Breast epithelium (tissue), 4 donors: Measurements from ENCODE around the gene SGCA. TPM values are rescaled to one million over a fixed set of nuclear protein-coding genes. Genes with fewer than 3 reads are reported as not detected.
A peak's percentile ranks its signal among the peaks of the same experiment; 100 is the strongest.

Source experiments
- DNase-seq, 2 donors: peaks; one replicate each; pipeline ENCODE4 v3.0.0-alpha.2; 2019; ENCODE audit warnings: low spot score in 2 of 2
- H3K27ac ChIP-seq, 2 donors: fragments of 200-600 bp; sonication (generic) in 1 of 2; one replicate each; pipeline ENCODE4 v1.5.1; 2016 to 2019; ENCODE audit warnings: mild to moderate bottlenecking in 1 of 2
- H3K27me3 ChIP-seq, 2 donors: fragments of 200-600 bp; sonication (generic) in 1 of 2; one replicate each; pipeline versions ENCODE4 v1.5.1 to v1.6.0; 2017 to 2019; ENCODE audit warnings: control low read depth in 1 of 2, mild to moderate bottlenecking in 1 of 2
- H3K36me3 ChIP-seq: fragments of 200-600 bp; one replicate; pipeline ENCODE4 v1.5.1; 2019
- H3K4me1 ChIP-seq, 2 donors: fragments of 200-600 bp; sonication (generic); one replicate each; pipeline ENCODE4 v1.5.1; 2016 to 2019; ENCODE audit warnings: control low read depth in 1 of 2
- H3K4me3 ChIP-seq, 3 donors: fragments of 200-600 bp; sonication (generic); 1 replicate in 2 of 3; 2 replicates in 1 of 3; pipeline ENCODE4 v1.5.1; 2016 to 2019; ENCODE audit warnings: mild to moderate bottlenecking in 3 of 3, moderate library complexity in 2 of 3
- H3K9me3 ChIP-seq, 2 donors: fragments of 200-600 bp; sonication (generic) in 1 of 2; one replicate each; pipeline ENCODE4 v1.5.1; 2016 to 2019; ENCODE audit warnings: control low read depth in 1 of 2
- CTCF ChIP-seq, 3 donors: fragments of 450-650 bp; IDR thresholded peaks; one replicate each; pipeline ENCODE4 v1.5.1; 2016 to 2017; ENCODE audit warnings: antibody characterized with exemption in 3 of 3, mild to moderate bottlenecking in 3 of 3, moderate library complexity in 3 of 3
- POLR2A ChIP-seq: fragments of 450-650 bp; IDR thresholded peaks from one replicate; pipeline ENCODE4 v1.6.1; 2016; ENCODE audit warnings: antibody characterized with exemption, mild to moderate bottlenecking, moderate library complexity
- POLR2AphosphoS5 ChIP-seq, 3 donors: sonication (generic); formaldehyde crosslinking; IDR thresholded peaks; one replicate each; pipeline ENCODE4 v1.6.1; 2017; ENCODE audit warnings: antibody characterized with exemption in 3 of 3
- intact Hi-C: fragments of 100-400 bp; cut with DNase I; formaldehyde crosslinking; loops from one replicate; pipeline ENCODE4 v1.15.1; 2023; ENCODE audit warnings: low total_unique reads
- total RNA-seq, 3 donors: library from RNA; depleted of rRNA; stranded (reverse); fragments of >200 nt; gene quantifications; one replicate each; pipeline ENCODE4 v1.1.0, GENCODE V29; 2016

Gene SGCA
- total RNA-seq, 3 donors from 2014 or later, result 0.33 to 2.6 (median 0.73) TPM

DNA sequence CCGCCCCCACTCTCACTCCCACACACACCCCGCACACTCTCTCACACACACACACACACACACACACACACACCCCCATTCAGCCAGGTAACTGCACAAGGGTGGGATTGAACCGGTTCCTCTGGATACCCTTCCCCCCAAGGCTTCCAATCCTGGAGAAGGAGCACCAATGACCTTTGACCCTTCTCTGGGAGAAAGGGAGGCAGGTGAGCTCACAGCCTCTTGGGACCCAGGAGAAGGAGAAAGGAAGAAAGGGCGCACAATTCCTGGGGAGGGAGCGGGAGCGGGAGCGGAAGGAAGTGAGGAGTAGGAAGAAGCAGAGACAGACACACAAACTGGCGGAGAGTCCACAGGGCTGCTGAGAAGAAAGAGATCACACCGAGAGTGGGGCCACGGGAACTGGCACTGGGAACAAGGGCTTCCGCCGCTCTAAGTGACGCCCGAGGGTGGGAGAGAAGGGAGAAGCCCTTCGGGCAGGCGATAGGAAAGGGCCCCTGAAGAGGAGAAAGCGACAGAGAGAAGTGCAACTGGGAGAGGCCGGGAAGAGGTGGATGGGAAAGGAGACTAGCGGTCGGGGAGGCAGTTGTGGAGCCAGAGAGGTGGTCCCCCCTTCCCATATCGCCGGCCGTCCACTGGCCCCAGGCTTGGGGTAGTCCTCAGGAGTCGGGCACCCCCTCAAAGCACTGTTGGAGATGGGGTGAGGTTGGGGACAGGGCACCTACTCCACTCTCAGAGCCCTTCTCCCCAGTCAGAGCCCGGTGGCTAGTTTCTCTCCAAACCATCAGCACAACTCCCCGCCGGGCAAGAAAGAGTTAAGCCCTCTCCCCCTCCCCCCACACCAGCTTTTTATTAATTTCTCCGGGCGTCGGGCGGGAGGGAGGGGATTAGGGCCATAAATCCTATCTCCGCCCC is 37.1 kb upstream of the SGCA start:
- H3K27me3 ChIP-seq, result peaks cover 8 to 9% of the 10 kb centered on the region in 2 donors
- TF ChIP-seq POLR2AphosphoS5 (IDR thresholded peaks at IDR 0.05) (no peak), CTCF (IDR thresholded peaks at IDR 0.05) (no peak), POLR2A (no peak)
- H3K4me1 ChIP-seq, result peaks cover 0 to 10% of the 10 kb centered on the region in 2 donors
- no peaks in the 10 kb centered on the region for H3K9me3 ChIP-seq
- H3K27ac ChIP-seq, result no peak overlapping the region
- no peak for DNase-seq
- intact Hi-C loops, result no loop called here
- H3K36me3 ChIP-seq, result no peaks in the 10 kb centered on the region
- H3K4me3 ChIP-seq, result peak overlapping the region; percentile 35 to 72 (median 51)

DNA sequence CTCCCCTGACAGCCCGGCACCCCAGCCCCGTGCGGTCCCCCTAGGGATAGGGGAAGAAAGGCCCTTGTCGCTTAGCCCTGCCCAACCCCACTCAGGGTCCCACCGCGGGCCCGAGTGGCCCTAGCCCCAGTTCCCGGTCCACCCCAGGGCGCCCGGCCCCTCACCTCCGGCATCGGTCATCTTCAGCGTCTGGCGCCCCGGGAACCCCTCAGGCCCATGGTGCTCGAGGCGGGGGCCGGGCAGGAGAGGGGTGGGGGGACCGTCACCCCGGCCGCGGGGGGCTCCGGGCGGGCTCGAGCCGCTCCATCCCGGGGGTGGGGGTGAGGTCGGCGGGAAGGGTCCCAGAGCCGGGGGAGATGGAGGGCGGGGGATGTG is 36.5 kb upstream of the SGCA start:
- intact Hi-C loops, result no loop called here
- Histone ChIP-seq H3K4me1 (peaks cover 0 to 10% of the 10 kb centered on the region in 2 donors), H3K4me3 (peak overlapping the region; percentile 35 to 72 (median 51)), H3K27ac (no peak overlapping the region), H3K27me3 (peaks cover 8 to 9% of the 10 kb centered on the region in 2 donors), H3K36me3 (no peaks in the 10 kb centered on the region), H3K9me3 (no peaks in the 10 kb centered on the region)
- no peak for DNase-seq
- TF ChIP-seq CTCF (IDR thresholded peaks at IDR 0.05) (no peak), POLR2AphosphoS5 (IDR thresholded peaks at IDR 0.05) (no peak), POLR2A (no peak)

GRCh38 chr17:50129728-50130558 is 35.9 kb upstream of the SGCA start, which contains the start of gene SAMD14:
TSS of gene SAMD14 (minus strand) at chr17:50130160. CDS start at chr17:50124959, 5,201 bp downstream.
- H3K27ac ChIP-seq, result no peak within 1 kb of the TSS
- H3K4me3 ChIP-seq, result peak within 1 kb of the TSS; percentile 35 to 72 (median 51)
- peaks cover 8 to 9% of the 10 kb centered on the region in 2 donors for H3K27me3 ChIP-seq
- peaks cover 0 to 10% of the 10 kb centered on the region in 2 donors for H3K4me1 ChIP-seq
- no peaks in the 10 kb centered on the region for H3K36me3 ChIP-seq
- H3K9me3 ChIP-seq, result no peaks in the 10 kb centered on the region
- intact Hi-C loops, result no loop called here
- DNase-seq, result no peak
- TF ChIP-seq CTCF (IDR thresholded peaks at IDR 0.05) (no peak), POLR2A (no peak), POLR2AphosphoS5 (IDR thresholded peaks at IDR 0.05) (no peak)

DNA sequence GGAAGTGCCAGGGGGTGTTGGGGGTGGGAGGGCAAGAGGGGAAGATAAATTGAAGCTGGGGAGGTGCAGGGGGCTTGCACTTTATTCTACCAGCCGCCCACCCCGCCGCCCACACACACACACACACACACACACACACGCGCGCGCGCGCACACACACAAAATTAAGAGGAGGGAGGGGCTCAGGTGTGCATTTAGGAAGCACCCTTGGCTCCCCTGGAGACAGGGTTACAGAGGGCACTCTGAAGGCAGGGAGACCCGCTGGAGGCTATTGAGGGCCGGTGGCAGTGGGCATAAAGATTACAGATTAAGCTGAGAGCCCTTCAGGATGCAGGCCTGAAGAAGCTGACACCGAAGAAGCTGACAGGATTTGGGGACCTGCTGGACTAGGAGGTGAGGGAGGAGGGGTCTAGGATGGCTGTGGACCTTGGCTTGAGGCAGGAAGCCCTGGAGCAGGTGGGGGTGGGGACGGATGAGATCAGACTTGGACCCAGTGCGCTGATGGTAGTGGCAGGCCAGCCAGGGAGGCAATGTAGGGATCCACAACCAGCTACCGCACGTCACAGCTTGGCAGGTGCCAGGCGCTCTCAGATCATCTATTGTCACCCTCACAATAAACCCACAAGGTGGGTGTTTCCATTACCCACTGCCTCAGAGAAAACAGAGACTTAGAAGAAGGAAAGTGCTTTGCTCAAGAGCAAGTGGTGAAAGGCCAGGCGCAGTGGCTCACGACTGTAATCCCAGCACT is 35.1 kb upstream of the SGCA start:
- peaks cover 8 to 9% of the 10 kb centered on the region in 2 donors for H3K27me3 ChIP-seq
- H3K27ac ChIP-seq, result no peak overlapping the region
- TF ChIP-seq CTCF (IDR thresholded peaks at IDR 0.05), result no peak
- no peak for TF ChIP-seq POLR2A
- TF ChIP-seq POLR2AphosphoS5 (IDR thresholded peaks at IDR 0.05), result no peak
- intact Hi-C loops, result no loop called here
- no peak for DNase-seq
- peaks cover 0 to 10% of the 10 kb centered on the region in 2 donors for H3K4me1 ChIP-seq
- peak overlapping the region in 2 of 3 donors; percentile 51 to 72 for H3K4me3 ChIP-seq
- H3K9me3 ChIP-seq, result no peaks in the 10 kb centered on the region
- H3K36me3 ChIP-seq, result no peaks in the 10 kb centered on the region
